OCI-LY7 (cell line): ENCODE data around the gene ARHGEF39. TPM values are rescaled to one million over a fixed set of nuclear protein-coding genes. Genes with fewer than 3 reads are reported as not detected.

Source experiments
- BruUV-seq: library from RNA; stranded (reverse); fragments of 400-500 nt; replicated peaks from 2 replicates; lab custom pipeline; 2021; lab: Mats Ljungman, UMichigan
- CTCF ChIA-PET: fragments of 300-600 bp; sonication (Branson Sonifier 250); formaldehyde crosslinking; loops from one replicate; lab custom pipeline; 2022; ENCODE audit warnings: antibody characterized with exemption; ENCODE audit not compliant: unreplicated experiment; lab: Charles Lee
- POLR2A ChIA-PET: fragments of 300-600 bp; sonication (Branson Sonifier 250); formaldehyde crosslinking; loops from one replicate; lab custom pipeline; 2022; ENCODE audit warnings: antibody characterized with exemption; lab: Charles Lee
- DNase-seq: peaks from one replicate; pipeline ENCODE4 v3.0.0-alpha.2; 2015; ENCODE audit warnings: low spot score
- H2AFZ ChIP-seq: fragments of 200-600 bp; sonication (generic), shearing (Covaris generic); 2 replicates; pipeline ENCODE4 v1.6.1; 2014; ENCODE audit warnings: mild to moderate bottlenecking, antibody characterized with exemption, low read length, moderate library complexity
- H3K27ac ChIP-seq: fragments of 200-600 bp; sonication (generic); 2 replicates; pipeline ENCODE4 v1.5.1; 2014; ENCODE audit warnings: mixed run types, low read depth, mild to moderate bottlenecking, moderate library complexity, low read length, inconsistent platforms; ENCODE audit not compliant: poor library complexity, severe bottlenecking
- H3K36me3 ChIP-seq: fragments of 200-600 bp; sonication (generic); 2 replicates; pipeline ENCODE4 v1.6.1; 2014; ENCODE audit warnings: mild to moderate bottlenecking, antibody characterized with exemption, low read length, moderate library complexity, mixed read lengths; ENCODE audit not compliant: insufficient read depth
- H3K4me1 ChIP-seq: fragments of 200-600 bp; sonication (generic); 2 replicates; pipeline ENCODE4 v1.5.1; 2014; ENCODE audit warnings: mild to moderate bottlenecking, low read length; ENCODE audit not compliant: insufficient read depth, poor library complexity, severe bottlenecking
- H3K4me2 ChIP-seq: fragments of 200-600 bp; sonication (generic); 2 replicates; pipeline ENCODE4 v1.6.1; 2014; ENCODE audit warnings: mild to moderate bottlenecking, low read length
- H3K4me3 ChIP-seq: fragments of 200-600 bp; sonication (generic); 2 replicates; pipeline ENCODE4 v1.5.1; 2014; ENCODE audit warnings: mild to moderate bottlenecking, low read depth, low read length; ENCODE audit not compliant: poor library complexity, severe bottlenecking
- H3K79me2 ChIP-seq: fragments of 200-600 bp; sonication (generic); 2 replicates; pipeline ENCODE4 v1.6.1; 2016; ENCODE audit warnings: low read depth, mild to moderate bottlenecking, low read length, moderate library complexity, mixed read lengths; ENCODE audit not compliant: insufficient read depth
- H3K9me2 ChIP-seq: fragments of 200-600 bp; sonication (generic); 2 replicates; pipeline ENCODE4 v1.6.1; 2016; ENCODE audit warnings: mild to moderate bottlenecking, low read length, mixed read lengths; ENCODE audit not compliant: insufficient read depth
- H3K9me3 ChIP-seq: fragments of 200-600 bp; sonication (generic); 2 replicates; pipeline ENCODE4 v1.6.1; 2014; ENCODE audit warnings: mild to moderate bottlenecking, mixed run types, low read length, mixed read lengths
- H4K20me1 ChIP-seq: fragments of 200-600 bp; sonication (generic); 2 replicates; pipeline ENCODE4 v1.6.1; 2014; ENCODE audit warnings: mild to moderate bottlenecking, antibody characterized with exemption, low read length, moderate library complexity, mixed read lengths; ENCODE audit not compliant: insufficient read depth
- CTCF ChIP-seq: fragments of 200-600 bp; sonication (generic); conservative IDR thresholded peaks from 2 replicates; pipeline ENCODE4 v1.5.1; 2014; ENCODE audit warnings: mild to moderate bottlenecking, antibody characterized with exemption, low read length, moderate library complexity, mixed read lengths
- EZH2phosphoT487 ChIP-seq: fragments of 200-600 bp; sonication (generic); IDR thresholded peaks from 2 replicates; pipeline ENCODE4 v1.6.1; 2018; ENCODE audit warnings: low read depth, borderline replicate concordance, mild to moderate bottlenecking, mixed run types, antibody characterized with exemption, low read length, moderate library complexity, mixed read lengths
- intact Hi-C: fragments of 100-400 bp; cut with micrococcal nuclease; formaldehyde crosslinking; loops from one replicate; pipeline ENCODE4 v1.10.0; 2022; ENCODE audit not compliant: unreplicated experiment
- total RNA-seq, 2 experiments: library from RNA; depleted of rRNA in 1 of 2; stranded (reverse); fragments of >200 nt in 1 of 2; shearing (Covaris generic) in 1 of 2; gene quantifications; 2 replicates each; pipeline ENCODE4 v1.2.3, GENCODE V29; 2014 to 2022

Gene ARHGEF39
- total RNA-seq, 2 experiments from 2014 or later, result 30.8 to 48.1 TPM

- CTCF ChIA-PET, result interaction anchor here (0.5 to 2.1 kb wide), 15 partner anchors 8 to 184 kb away, joined by 3 to 10 read pairs (median 4); partner anchors contain the start of genes ARHGEF39, RGP1 and SIT1
- Histone ChIP-seq H4K20me1 (no peaks in the 10 kb centered on the region), H3K79me2 (no peaks in the 10 kb centered on the region), H2AFZ (no peak overlapping the region), H3K9me2 (no peaks in the 10 kb centered on the region), H3K36me3 (peaks cover 63% of the 10 kb centered on the region), H3K4me1 (no peaks in the 10 kb centered on the region), H3K9me3 (no peaks in the 10 kb centered on the region), H3K4me3 (no peak overlapping the region), H3K27ac (no peak overlapping the region), H3K4me2 (no peak overlapping the region)
- DNase-seq, result peak; percentile 77
- BruUV-seq, result no TSS peak
- TF ChIP-seq EZH2phosphoT487 (no peak), CTCF (peak; percentile 97)
- POLR2A ChIA-PET, result interaction anchor here (0.8 to 1.7 kb wide), 6 partner anchors 13 to 79 kb away, joined by 3 to 5 read pairs (median 4); partner anchors contain the start of genes ARHGEF39, CCDC107 and RMRP
- intact Hi-C loops, result loop anchor here (2.0 kb wide), 1 partner anchor 38 kb away; the partner anchor contains the start of genes CCDC107 and RMRP
These were observed 31.7 kb upstream of the ARHGEF39 start for GRCh38 chr9:35696520-35697215.

GRCh38 chr9:35695943-35696401 is 31.0 kb upstream of the ARHGEF39 start:
- peaks cover 56% of the 10 kb centered on the region for H3K36me3 ChIP-seq

More at GRCh38 chr9:35695943-35696401, 31.0 kb upstream of the ARHGEF39 start:
- H3K4me3 ChIP-seq, result no peak overlapping the region
- peaks cover 3% of the 10 kb centered on the region for H3K4me1 ChIP-seq
- H3K4me2 ChIP-seq, result no peak overlapping the region
- H3K9me2 ChIP-seq, result no peaks in the 10 kb centered on the region
- DNase-seq, result no peak
- intact Hi-C loops, result loop anchor here (2.0 kb wide), 1 partner anchor 37 kb away; the partner anchor contains the start of genes CCDC107 and RMRP
- ChIA-PET CTCF (interaction anchor here (0.5 to 2.1 kb wide), 13 partner anchors 8 to 184 kb away, joined by 3 to 10 read pairs (median 4); partner anchors contain the start of genes ARHGEF39, RGP1 and SIT1), POLR2A (interaction anchor here (1.0 to 1.7 kb wide), 5 partner anchors 13 to 79 kb away, joined by 4 to 5 read pairs (median 4); partner anchors contain the start of gene ARHGEF39)
- no peaks in the 10 kb centered on the region for H3K79me2 ChIP-seq
- H3K27ac ChIP-seq, result no peak overlapping the region
- no TSS peak for BruUV-seq
- H3K9me3 ChIP-seq, result no peaks in the 10 kb centered on the region
- H4K20me1 ChIP-seq, result no peaks in the 10 kb centered on the region
- H2AFZ ChIP-seq, result no peak overlapping the region
- TF ChIP-seq CTCF, result no peak
- TF ChIP-seq EZH2phosphoT487, result no peak
